NOMO-1 (cell line): ENCODE measurements around the gene ASTN2.

Experiments used
- DNase-seq, 2 experiments: peaks; one replicate each; lab custom pipeline; 2025; ENCODE audit not compliant: unreplicated experiment in 2 of 2; lab: John Stamatoyannopoulos, UW

Gene ASTN2

GRCh38 chr9:116555556-116556155, 859.2 kb downstream of the ASTN2 start:
- DNase-seq, result no peak

- DNase-seq, result no peak
Observed at GRCh38 chr9:116555119-116555518, 859.7 kb downstream of the ASTN2 start.

GRCh38 chr9:116550696-116551436, 864.0 kb downstream of the ASTN2 start:
- no peak for DNase-seq

GRCh38 chr9:116549786-116550660, 864.8 kb downstream of the ASTN2 start:
- DNase-seq, result no peak

GRCh38 chr9:116549061-116549664, 865.7 kb downstream of the ASTN2 start:
- DNase-seq, result peak; percentile 93 to 94

GRCh38 chr9:116547729-116548426, 867.0 kb downstream of the ASTN2 start:
- no peak for DNase-seq

GRCh38 chr9:116546711-116547581, 867.9 kb downstream of the ASTN2 start:
- peak; percentile 8 to 51 for DNase-seq

- DNase-seq, result no peak
Observed at GRCh38 chr9:116544896-116545295, 870.0 kb downstream of the ASTN2 start.

GRCh38 chr9:116543731-116544400, 871.0 kb downstream of the ASTN2 start:
- DNase-seq, result no peak

GRCh38 chr9:116541402-116541801, 873.5 kb downstream of the ASTN2 start:
- DNase-seq, result peak; percentile 5 to 26

- no peak for DNase-seq
Observed at GRCh38 chr9:116539549-116539948, 875.3 kb downstream of the ASTN2 start.

- DNase-seq, result no peak
Observed at GRCh38 chr9:116525611-116526010, 889.2 kb downstream of the ASTN2 start.

- no peak for DNase-seq
Observed at GRCh38 chr9:116524778-116525470, 889.9 kb downstream of the ASTN2 start.

- no peak for DNase-seq
Observed at GRCh38 chr9:116520218-116520617, 894.6 kb downstream of the ASTN2 start.

GRCh38 chr9:116516456-116516855, 898.4 kb downstream of the ASTN2 start:
- no peak for DNase-seq

GRCh38 chr9:116515541-116515940, 899.3 kb downstream of the ASTN2 start:
- DNase-seq, result no peak

- DNase-seq, result no peak
Observed at GRCh38 chr9:116506685-116507084, 908.2 kb downstream of the ASTN2 start.

GRCh38 chr9:116504893-116505480, 909.9 kb downstream of the ASTN2 start:
- peak; percentile 61 to 95 for DNase-seq
